HG03196 (cell line): ENCODE results near the gene OR9I1.

Experiments used
- ATAC-seq: cut with Tn5 transposase; IDR thresholded peaks from one replicate; pipeline ENCODE4 v1.9.1; 2021; ENCODE audit not compliant: unreplicated experiment

OR9I1 gene

GRCh38 chr11:58125469-58125868, at the start of gene OR9I1:
Gene OR9I1 (minus strand): TSS chr11:58125530. CDS start chr11:58119444, 6,086 bp downstream.
- ATAC-seq, result no peak

- ATAC-seq, result no peak
Observed at GRCh38 chr11:58165504-58166106, 40.3 kb upstream of the OR9I1 start.

DNA sequence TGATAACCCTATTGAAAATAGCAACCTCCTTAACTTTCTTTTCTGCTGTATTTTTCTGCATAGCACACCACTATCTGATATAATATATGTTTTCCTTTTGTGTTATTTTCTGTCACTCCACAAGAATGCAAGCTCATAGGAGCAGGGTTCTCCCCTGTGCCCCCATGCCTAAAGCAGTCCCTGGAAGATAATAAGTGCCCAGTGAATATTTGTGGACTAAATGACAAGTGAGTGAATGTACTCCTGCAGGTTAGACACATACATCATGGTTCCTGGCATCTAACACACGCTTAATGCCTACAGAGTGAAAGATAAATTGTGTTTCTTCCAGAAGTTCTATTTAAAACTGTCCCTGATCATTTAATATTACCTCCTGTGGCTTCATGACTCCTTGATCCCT, 39.7 kb upstream of the OR9I1 start:
- no peak for ATAC-seq

DNA sequence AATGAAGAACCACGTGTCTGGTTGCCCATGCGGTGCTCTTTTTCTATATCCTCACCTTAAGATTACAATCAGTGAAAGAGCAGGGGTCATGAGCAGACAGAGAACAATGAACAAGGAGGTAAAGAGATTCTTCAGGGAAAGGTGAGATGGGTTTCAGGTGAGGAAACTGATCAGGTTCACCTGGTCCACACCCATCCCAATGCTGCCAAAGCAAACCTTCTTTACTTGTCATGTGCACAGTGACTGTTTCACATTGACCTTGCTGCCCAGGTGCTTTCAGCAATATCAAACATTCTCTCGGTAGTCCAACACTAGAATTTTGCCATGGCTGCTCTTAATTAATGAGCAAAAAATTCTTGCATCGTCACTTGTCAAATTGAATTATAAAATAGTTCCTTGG, 39.1 kb upstream of the OR9I1 start:
- no peak for ATAC-seq

DNA sequence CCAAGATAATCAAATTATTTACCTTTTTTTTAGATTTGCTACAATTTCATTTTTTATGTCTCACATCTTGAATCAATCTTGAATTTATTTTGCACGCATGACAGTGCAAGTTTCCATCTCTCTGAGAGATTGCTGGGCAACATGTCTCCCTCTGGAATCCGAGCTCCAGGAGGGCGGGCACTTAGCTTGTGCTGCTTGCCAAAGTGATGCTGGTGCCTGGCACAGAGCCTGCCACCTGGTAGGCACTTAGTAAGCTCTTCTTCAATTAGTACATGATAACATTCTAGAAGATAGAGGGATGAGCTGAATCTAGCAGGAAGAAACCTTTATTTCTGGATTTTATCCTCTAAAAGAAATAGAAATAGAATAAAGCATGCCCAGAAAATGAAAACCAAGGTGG, 27.5 kb upstream of the OR9I1 start:
- ATAC-seq, result no peak

DNA sequence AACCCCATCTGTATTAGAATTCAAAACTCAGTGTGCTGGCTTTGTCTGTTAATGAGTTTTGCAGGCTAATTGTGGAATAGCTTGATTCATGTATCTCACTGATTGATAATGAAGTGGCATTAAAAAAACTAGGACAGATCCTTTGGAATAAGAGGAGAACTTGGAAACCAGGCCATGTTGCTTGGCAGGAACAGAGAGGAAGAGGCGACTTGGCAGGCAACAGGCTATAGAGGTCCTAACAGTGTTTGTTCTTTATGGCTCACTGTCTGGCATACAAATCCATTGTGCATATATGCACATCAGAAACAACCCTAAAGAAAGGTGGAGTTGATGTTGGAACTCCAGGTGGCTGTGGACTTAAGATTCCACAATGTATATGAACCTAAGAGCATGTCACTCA, 17.4 kb upstream of the OR9I1 start:
- no peak for ATAC-seq

DNA sequence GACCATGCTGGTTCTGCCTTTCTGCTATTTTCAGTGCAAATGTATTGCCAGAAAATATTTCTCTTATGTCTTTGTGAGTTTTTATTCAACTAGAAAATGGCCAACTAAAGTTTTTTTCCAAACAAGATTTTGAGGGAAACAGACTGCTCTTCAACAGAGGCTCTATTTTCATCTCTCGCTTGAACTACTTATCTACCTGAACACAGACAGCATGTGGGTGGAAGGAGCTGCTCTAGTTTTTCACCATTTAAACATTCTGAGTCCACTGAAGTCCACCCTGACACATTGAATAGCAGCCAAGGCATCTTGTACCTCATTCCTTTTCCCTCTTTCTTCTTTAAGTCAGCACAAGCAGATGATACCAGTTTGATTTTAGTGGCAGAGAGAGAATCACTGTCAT, 9.8 kb upstream of the OR9I1 start:
- no peak for ATAC-seq

- ATAC-seq, result no peak
Observed at GRCh38 chr11:58134151-58134550, 8.8 kb upstream of the OR9I1 start.

DNA sequence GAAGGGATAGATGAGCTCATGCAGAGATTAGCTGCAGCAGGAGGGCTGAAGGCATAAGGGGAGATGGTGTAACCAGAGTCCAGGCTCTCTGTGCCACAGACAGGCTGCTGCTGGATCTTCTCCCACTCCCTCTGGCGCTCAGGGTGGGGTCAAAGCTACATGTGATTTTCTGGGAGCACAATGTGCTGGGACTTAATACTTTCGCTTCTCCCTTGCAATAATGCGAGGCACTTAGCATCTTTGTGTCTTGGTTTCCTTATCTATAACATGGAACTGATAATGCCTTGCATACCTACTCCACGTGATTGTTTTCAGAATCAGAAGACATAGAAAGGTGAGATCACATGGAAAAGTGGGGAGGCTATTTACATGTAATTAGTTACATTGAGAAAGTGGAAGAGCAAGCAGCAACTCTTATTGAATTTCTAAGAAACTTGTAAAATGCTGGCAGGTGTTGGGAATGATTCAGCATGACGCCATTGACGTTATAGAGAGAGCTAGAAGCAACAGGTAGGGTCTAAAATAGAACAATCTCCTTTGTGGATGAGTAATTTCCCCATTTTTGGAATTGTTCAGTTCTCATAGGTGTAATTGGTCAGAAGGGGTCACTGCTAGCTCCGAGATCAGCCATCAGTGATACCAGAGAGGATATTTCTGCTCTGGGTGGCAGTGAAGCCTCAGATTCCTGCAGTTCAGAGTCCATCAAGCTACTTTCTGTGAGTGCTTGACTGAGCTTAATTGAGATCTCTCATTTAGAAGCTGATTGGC, 8.2 kb upstream of the OR9I1 start:
- no peak for ATAC-seq

DNA sequence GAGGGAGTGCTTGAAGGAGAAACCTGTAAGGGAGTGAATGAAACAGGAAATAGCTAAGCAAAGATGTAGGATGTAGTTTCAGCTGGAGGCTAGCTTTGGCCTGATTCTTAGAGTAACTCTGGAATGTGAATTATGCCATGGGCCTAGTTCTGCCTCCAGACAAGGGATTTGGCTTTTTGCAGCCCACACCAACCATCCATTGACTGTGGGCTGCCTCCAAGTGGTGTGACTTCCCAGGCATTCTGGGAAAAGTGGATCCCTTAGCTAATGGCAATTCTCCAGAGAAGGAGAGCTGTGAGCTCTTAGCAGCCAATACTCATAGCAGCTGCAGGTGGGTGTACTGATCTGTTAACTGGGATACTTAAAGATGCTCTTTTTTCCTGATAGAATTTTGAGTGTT, 2.0 kb upstream of the OR9I1 start:
- no peak for ATAC-seq

DNA sequence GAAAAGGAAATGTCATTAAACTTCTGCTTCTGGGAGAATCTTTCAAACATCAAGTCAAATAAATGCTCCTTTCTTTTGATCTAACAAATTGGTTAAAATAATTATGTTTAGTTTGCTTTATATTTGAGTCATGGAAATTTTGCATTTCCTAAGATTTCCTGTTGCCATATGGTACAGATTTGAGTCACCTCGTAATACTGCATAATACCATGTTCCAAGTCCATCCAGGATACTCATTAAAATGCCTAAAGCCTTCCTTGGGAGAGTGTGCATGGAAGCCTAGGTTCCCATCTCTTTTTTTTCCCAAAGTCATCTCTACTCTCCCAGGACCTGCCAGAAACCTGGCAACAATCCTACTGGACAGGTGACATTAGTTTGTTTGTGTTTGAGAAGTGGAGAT, 4.2 kb downstream of the OR9I1 start:
- ATAC-seq, result no peak

DNA sequence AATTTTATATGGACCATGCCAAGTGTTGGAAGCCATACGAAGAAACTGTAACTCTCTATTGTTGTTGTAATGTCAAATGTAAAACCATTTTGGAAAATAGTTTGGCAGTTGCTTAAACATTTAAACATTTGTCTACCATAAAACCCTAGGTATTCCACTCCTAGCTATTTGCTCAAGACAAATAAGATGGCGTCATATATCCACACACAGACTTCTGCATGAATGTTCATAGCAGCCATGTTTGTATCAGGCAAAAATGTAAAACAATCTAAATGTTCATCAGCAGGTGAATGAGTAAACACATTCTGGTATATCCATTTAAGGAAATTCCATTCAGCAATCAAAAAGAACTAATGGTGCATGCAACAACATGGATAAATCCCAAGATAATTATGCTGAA, 27.9 kb downstream of the OR9I1 start:
- no peak for ATAC-seq

DNA sequence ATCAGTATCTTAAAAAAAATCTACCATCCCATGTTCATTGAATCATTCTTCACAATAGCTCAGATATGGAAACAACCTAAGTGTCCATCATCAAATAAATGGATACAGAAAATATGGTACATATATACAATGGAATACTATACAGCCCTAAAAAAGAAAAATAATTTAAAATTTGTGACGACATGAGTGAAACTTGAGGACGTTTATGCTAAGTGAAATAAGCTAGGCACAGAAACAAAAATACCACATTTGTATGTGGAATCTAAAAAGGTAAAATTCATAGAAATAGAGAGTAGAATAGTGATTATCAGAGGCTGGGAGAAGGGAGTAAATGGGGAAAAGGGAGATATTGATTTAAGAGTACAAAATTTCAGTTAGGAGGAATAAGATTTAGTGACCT, 38.8 kb downstream of the OR9I1 start:
- ATAC-seq, result no peak

- no peak for ATAC-seq
Observed at GRCh38 chr11:58075781-58076180, 49.5 kb downstream of the OR9I1 start.

DNA sequence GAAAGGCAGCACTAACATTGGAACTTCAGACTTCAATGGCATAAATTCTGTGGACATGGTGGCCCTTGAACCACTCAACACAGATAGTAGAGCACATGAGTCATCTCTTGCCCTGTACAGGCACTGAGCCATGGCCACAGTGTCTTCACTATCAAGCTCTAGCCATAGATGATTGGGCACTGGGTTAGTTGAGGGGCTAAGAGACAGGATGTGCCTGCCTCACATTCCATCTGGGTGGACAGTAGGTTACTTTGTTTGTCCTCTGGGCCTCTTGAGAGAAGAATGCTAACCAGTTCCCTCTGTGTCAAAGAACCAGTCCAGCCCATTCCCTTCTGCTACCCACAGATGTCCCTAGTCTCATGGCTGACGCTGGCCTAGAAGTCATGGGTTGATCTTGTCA, 54.7 kb downstream of the OR9I1 start:
- no peak for ATAC-seq

DNA sequence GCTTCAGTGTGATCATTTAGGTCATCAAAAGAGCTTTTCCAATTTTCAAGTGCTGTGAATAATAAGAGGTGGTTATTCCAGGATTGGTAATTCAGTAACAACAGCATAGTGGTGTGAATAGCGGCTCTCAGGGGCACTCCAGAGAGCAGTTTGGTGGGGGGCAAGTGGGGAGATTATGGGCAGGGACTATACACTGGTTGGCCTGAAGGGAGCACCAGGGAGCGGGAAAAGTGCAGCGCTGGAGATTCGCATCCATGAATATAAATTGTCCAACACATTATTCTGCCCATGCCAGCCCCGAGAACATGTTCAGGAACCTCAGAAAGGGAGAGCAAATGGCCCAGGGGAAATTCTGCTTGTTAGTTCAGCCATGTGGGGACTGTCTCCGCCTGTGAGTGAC, 56.7 kb downstream of the OR9I1 start:
- ATAC-seq, result no peak

GRCh38 chr11:58067685-58068084, 57.6 kb downstream of the OR9I1 start:
- ATAC-seq, result no peak
